Tibial nerve (tissue), 4 donors: ENCODE measurements around the gene WDR1.
A peak's percentile ranks its signal among the peaks of the same experiment; 100 is the strongest.

Experiments
- EP300 ChIP-seq, 2 donors: sonication (generic); formaldehyde crosslinking; IDR thresholded peaks; one replicate each; pipeline ENCODE4 v1.6.1; 2017; ENCODE audit warnings: antibody characterized with exemption in 2 of 2, mild to moderate bottlenecking in 1 of 2
- POLR2A ChIP-seq, 2 donors: fragments of 450-650 bp; IDR thresholded peaks; one replicate each; pipeline ENCODE4 v1.6.1; 2017; ENCODE audit warnings: antibody characterized with exemption in 2 of 2, mild to moderate bottlenecking in 2 of 2, moderate library complexity in 2 of 2
- TF ChIP-seq, protein P1 (sequence below), 5 experiments: fragments of 200-600 bp in 3 of 5; fragments of 450-650 bp in 2 of 5; sonication (generic) in 3 of 5; IDR thresholded peaks; one replicate each; pipeline ENCODE4 v1.5.1; 2016 to 2019; ENCODE audit warnings: antibody characterized with exemption in 5 of 5, mild to moderate bottlenecking in 3 of 5, moderate library complexity in 2 of 5

DNA sequence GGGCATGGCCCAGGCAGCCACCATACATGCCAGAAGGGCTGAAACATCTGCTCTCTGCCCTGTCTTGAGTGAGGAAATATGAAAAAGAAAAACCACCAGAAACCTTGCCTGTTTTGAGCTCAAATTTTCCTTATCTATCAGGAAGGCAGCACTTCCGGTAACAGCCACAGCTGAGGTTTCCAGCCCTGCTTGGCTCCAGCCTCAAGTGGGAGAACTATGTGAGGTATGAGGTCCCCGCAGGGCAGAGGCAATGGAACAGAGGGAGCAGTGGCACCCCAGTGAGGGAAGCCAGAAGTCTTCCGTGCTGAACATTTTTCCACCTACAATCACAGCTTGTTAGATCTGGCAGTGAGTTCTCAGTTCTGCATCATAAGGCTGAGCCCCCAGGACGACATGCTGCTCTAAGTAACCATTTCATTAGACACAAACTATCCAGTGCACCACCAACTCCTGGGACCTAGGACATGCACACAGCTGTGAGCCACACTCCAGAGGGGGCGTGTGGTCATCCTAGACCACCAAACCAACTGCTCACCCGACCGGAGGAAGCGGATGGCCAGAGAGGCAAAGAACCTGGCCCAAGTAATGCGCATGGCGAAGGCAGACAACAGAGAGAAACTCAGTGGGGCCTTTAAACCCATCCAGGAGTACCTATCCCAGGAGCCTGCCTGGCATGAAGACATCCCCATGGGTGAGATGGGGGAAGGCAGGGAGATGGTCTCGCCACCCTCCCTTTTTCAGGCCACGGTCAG is 22.6 kb downstream of the WDR1 start:
- TF ChIP-seq, protein P1, sequence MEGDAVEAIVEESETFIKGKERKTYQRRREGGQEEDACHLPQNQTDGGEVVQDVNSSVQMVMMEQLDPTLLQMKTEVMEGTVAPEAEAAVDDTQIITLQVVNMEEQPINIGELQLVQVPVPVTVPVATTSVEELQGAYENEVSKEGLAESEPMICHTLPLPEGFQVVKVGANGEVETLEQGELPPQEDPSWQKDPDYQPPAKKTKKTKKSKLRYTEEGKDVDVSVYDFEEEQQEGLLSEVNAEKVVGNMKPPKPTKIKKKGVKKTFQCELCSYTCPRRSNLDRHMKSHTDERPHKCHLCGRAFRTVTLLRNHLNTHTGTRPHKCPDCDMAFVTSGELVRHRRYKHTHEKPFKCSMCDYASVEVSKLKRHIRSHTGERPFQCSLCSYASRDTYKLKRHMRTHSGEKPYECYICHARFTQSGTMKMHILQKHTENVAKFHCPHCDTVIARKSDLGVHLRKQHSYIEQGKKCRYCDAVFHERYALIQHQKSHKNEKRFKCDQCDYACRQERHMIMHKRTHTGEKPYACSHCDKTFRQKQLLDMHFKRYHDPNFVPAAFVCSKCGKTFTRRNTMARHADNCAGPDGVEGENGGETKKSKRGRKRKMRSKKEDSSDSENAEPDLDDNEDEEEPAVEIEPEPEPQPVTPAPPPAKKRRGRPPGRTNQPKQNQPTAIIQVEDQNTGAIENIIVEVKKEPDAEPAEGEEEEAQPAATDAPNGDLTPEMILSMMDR (IDR thresholded peaks at IDR 0.05): no peak
- TF ChIP-seq POLR2A (IDR thresholded peaks at IDR 0.05) (no peak), EP300 (IDR thresholded peaks at IDR 0.05) (peak in 1 of 2 donors; percentile 29)
